Mesothelial cell of epicardium (in vitro differentiated cells): ENCODE results near the gene ZDHHC20. TPM values are rescaled to one million over a fixed set of nuclear protein-coding genes. Genes with fewer than 3 reads are reported as not detected.

ENCODE experiments used
- DNase-seq, 2 experiments: peaks; one replicate each; pipeline ENCODE4 v3.0.0; 2021; ENCODE audit warnings: low spot score in 2 of 2; ENCODE audit not compliant: unreplicated experiment in 2 of 2
- H3K27ac Mint-ChIP-seq: 2 replicates; pipeline ENCODE4 v1.8.0; 2021; ENCODE audit warnings: mixed read lengths
- H3K27me3 Mint-ChIP-seq: 2 replicates; pipeline ENCODE4 v1.8.0; 2021; ENCODE audit warnings: low read depth, mixed read lengths
- H3K36me3 Mint-ChIP-seq: 2 replicates; pipeline ENCODE4 v1.8.0; 2021; ENCODE audit warnings: mixed read lengths
- H3K4me1 Mint-ChIP-seq: 2 replicates; pipeline ENCODE4 v1.8.0; 2021; ENCODE audit warnings: mixed read lengths
- H3K4me3 Mint-ChIP-seq: 2 replicates; pipeline ENCODE4 v1.8.0; 2021; ENCODE audit warnings: mild to moderate bottlenecking, moderate library complexity, mixed read lengths
- H3K9me3 Mint-ChIP-seq: 2 replicates; pipeline ENCODE4 v1.8.0; 2021; ENCODE audit warnings: mixed read lengths
- total RNA-seq: library from RNA; stranded (reverse); gene quantifications from 3 replicates; pipeline ENCODE4 v1.2.1, GENCODE V29; 2021
- TF ChIP-seq, protein P1 (sequence below): fragments of 200-600 bp; sonication (generic); IDR thresholded peaks from one replicate; pipeline ENCODE4 v1.5.0; 2021; ENCODE audit warnings: antibody characterized with exemption; ENCODE audit not compliant: unreplicated experiment

Gene ZDHHC20
- total RNA-seq, 1 donor from 2014 or later: 66.8 TPM

GRCh38 chr13:21330126-21330861 lies 128.8 kb downstream of the ZDHHC20 start:
- H3K27me3 Mint-ChIP-seq: peaks cover 19% of the 10 kb centered on the region
- H3K27ac Mint-ChIP-seq: no peak overlapping the region
- no peak for DNase-seq
- no peaks in the 10 kb centered on the region for H3K36me3 Mint-ChIP-seq
- no peak overlapping the region for H3K4me3 Mint-ChIP-seq
- H3K9me3 Mint-ChIP-seq: peaks cover 6% of the 10 kb centered on the region
- peaks cover 20% of the 10 kb centered on the region for H3K4me1 Mint-ChIP-seq
- TF ChIP-seq, protein P1, sequence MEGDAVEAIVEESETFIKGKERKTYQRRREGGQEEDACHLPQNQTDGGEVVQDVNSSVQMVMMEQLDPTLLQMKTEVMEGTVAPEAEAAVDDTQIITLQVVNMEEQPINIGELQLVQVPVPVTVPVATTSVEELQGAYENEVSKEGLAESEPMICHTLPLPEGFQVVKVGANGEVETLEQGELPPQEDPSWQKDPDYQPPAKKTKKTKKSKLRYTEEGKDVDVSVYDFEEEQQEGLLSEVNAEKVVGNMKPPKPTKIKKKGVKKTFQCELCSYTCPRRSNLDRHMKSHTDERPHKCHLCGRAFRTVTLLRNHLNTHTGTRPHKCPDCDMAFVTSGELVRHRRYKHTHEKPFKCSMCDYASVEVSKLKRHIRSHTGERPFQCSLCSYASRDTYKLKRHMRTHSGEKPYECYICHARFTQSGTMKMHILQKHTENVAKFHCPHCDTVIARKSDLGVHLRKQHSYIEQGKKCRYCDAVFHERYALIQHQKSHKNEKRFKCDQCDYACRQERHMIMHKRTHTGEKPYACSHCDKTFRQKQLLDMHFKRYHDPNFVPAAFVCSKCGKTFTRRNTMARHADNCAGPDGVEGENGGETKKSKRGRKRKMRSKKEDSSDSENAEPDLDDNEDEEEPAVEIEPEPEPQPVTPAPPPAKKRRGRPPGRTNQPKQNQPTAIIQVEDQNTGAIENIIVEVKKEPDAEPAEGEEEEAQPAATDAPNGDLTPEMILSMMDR: no peak

GRCh38 chr13:21328836-21329477 lies 130.1 kb downstream of the ZDHHC20 start:
- TF ChIP-seq, protein P1: no peak
- H3K9me3 Mint-ChIP-seq: no peaks in the 10 kb centered on the region
- H3K4me3 Mint-ChIP-seq: no peak overlapping the region
- peaks cover 26% of the 10 kb centered on the region for H3K27me3 Mint-ChIP-seq
- no peak overlapping the region for H3K27ac Mint-ChIP-seq
- H3K4me1 Mint-ChIP-seq: peaks cover 20% of the 10 kb centered on the region
- no peaks in the 10 kb centered on the region for H3K36me3 Mint-ChIP-seq
- no peak for DNase-seq

DNA sequence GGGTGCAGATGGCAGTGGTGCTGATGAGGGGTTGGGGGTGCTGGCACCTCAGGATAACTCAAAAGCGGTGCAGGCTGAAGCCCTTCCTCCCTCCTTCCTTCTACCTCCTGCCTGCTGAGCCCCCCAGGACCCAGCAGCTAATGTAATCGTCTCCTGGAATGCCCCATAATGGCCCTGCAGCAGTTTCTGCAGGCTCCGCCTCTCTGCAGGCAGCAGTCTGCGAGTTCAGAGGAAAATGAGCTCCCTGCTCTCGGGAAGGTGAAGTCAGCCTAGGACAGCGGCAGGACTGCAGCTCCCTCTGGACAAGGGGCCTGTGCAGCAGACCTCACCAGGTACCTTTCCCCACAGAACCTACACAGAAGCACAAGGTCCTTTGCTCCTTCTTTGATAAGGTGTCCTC lies 130.9 kb downstream of the ZDHHC20 start:
- H3K9me3 Mint-ChIP-seq: no peaks in the 10 kb centered on the region
- H3K4me1 Mint-ChIP-seq: peaks cover 20% of the 10 kb centered on the region
- no peak overlapping the region for H3K4me3 Mint-ChIP-seq
- no peaks in the 10 kb centered on the region for H3K36me3 Mint-ChIP-seq
- peaks cover 28% of the 10 kb centered on the region for H3K27me3 Mint-ChIP-seq
- H3K27ac Mint-ChIP-seq: peak overlapping the region; percentile 17
- TF ChIP-seq, protein P1: no peak
- no peak for DNase-seq

DNA sequence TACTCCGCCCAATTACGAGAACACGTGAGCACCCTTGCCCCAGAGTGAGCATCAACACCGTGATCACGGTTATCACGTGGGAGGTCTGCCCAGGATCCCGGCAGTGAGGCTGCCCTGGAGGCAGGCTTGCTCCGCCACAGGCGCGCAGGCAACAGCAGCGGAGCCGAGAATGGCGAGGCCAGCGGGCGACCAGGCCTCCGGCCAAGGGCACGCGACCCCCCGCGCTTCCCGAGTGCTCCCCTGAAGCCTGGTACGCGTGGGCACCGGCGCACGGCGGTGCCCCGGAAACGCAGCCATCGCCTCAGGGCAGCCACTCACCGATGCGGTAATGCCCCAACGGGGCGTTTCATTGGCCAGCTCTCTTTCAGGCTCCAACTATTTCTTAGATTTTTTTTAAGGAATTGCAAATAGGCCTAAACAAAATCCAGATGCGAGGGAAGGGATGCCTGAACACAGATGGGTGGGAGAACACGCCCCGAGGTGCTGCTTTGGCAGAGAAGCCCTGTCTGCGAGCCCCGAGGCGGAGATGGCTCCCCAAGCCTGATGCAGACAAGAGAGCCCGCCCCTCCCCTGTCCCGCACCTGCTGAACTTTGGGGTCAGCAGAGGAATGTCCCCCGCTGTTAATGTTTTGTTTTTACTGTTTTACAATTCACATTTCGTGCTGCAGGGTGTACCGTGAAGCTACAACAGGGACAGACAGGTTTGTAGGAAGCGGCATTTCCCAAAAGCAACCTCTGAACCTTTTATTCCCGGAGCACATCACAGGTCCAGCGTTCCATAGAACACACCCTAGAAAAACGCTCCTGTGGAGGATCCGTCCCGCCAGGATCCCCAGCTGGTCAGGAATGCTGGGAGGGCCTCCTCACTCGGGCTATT lies 132.7 kb downstream of the ZDHHC20 start:
- no peaks in the 10 kb centered on the region for H3K36me3 Mint-ChIP-seq
- peak in 1 of 2 experiments; percentile 71 for DNase-seq
- H3K9me3 Mint-ChIP-seq: no peaks in the 10 kb centered on the region
- H3K4me3 Mint-ChIP-seq: peak overlapping the region; percentile 71
- H3K27ac Mint-ChIP-seq: peak overlapping the region; percentile 56
- peaks cover 28% of the 10 kb centered on the region for H3K27me3 Mint-ChIP-seq
- TF ChIP-seq, protein P1: no peak
- H3K4me1 Mint-ChIP-seq: peaks cover 20% of the 10 kb centered on the region

DNA sequence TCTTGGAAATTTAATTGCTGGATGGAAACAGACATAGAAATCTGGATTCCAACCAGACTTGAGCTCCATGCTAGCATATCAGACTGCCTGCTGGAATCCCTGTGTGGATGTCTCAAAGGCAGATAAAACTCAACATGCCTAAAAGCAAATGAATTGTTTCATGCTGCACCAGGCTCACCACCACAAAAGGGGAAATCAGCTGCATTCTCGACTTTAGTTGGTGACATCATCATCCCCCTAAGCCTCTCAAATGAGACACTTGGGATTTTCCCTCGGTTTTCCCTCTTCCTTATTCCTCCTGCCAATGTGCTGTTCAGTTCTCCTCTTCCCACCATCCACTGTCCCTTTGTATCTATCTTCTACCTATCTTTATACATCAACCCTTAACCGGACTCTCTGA lies 134.3 kb downstream of the ZDHHC20 start:
- H3K27ac Mint-ChIP-seq: no peak overlapping the region
- peaks cover 20% of the 10 kb centered on the region for H3K4me1 Mint-ChIP-seq
- peaks cover 28% of the 10 kb centered on the region for H3K27me3 Mint-ChIP-seq
- TF ChIP-seq, protein P1: no peak
- H3K9me3 Mint-ChIP-seq: no peaks in the 10 kb centered on the region
- H3K36me3 Mint-ChIP-seq: no peaks in the 10 kb centered on the region
- DNase-seq: no peak
- peak overlapping the region; percentile 1 for H3K4me3 Mint-ChIP-seq
